Thyroid gland (tissue), 4 donors: Measurements from ENCODE around the gene VAMP4.
"Not testable (repeated sequence)": the region's sequence is repeated elsewhere in the genome, so short reads cannot be mapped to it uniquely, and the experiment has no call there.

ENCODE experiments used
- CTCF ChIP-seq, 6 experiments: fragments of 200-600 bp in 3 of 6; fragments of 450-650 bp in 3 of 6; sonication (generic) in 3 of 6; IDR thresholded peaks; one replicate each; pipeline ENCODE4 v1.5.1; 2016 to 2019; ENCODE audit warnings: antibody characterized with exemption in 6 of 6, mild to moderate bottlenecking in 2 of 6, inconsistent platforms in 1 of 6, moderate library complexity in 1 of 6
- POLR2A ChIP-seq, 2 donors: fragments of 450-650 bp; IDR thresholded peaks; one replicate each; pipeline ENCODE4 v1.6.1; 2017; ENCODE audit warnings: antibody characterized with exemption in 2 of 2, mild to moderate bottlenecking in 2 of 2, moderate library complexity in 1 of 2

GRCh38 chr1:171693541-171693940 is 48.3 kb downstream of the VAMP4 start:
- not testable (repeated sequence) for TF ChIP-seq CTCF, POLR2A (IDR thresholded peaks at IDR 0.05)
